ENCODE results near the gene CABP1. TPM values are rescaled to one million over a fixed set of nuclear protein-coding genes. Genes with fewer than 3 reads are reported as not detected.

Gene CABP1
- total and polyA plus RNA-seq, 9 of the 15 experiments (the other 6 are each of a cell fraction or from before 2014, with no cell fraction given): not detected

DNA sequence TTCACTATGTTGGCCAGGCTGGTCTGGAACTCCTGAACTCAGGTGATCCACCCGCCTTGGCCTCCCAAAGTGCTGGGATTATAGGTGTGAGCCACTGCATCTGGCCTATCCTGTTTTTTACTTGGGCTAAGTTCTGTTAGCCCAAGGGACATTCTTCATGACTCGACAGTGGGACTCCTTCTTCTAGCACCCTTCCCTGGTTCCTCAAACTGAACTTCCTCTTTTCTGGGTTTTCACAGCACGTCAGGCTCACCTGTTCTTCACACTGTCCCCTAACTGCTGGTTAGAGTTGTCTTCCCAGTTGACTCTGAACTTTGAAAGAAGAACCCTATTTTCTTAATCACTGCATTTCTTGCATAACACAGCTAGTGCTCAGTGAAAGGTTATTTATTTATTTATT lies 22.5 kb downstream of the CABP1 start:
- Histone ChIP-seq H3K9me1 (ENCODE audit: control insufficient read depth, insufficient read depth, low read length) (no peaks in the 10 kb centered on the region), H3K27ac (ENCODE audit: extremely low read depth, low read depth, low read length) (no peak overlapping the region), H3K4me2 (ENCODE audit: insufficient read depth, low read length) (no peak overlapping the region), H3K9ac (ENCODE audit: insufficient read depth in 1 of 2, low read depth in 2 of 2, low read length in 2 of 2) (no peak overlapping the region), H2AFZ (ENCODE audit: low read depth, low read length) (no peak overlapping the region), H3K36me3 (ENCODE audit: control insufficient read depth, insufficient read depth, low read length) (no peaks in the 10 kb centered on the region), H3K9me3 (replicated peaks; ENCODE audit: control insufficient read depth, insufficient read depth, low read depth, low read length) (no peaks in the 10 kb centered on the region), H3K79me2 (ENCODE audit: control insufficient read depth, insufficient read depth, low read length) (no peaks in the 10 kb centered on the region), H4K20me1 (replicated peaks; ENCODE audit: control insufficient read depth, insufficient read depth, low read length) (peaks cover 4% of the 10 kb centered on the region; the same call in 1 of the 2 replicates), H3K4me1 (replicated peaks in 1 of 2; ENCODE audit: control insufficient read depth in 2 of 2, insufficient read depth in 2 of 2, low read length in 2 of 2) (peaks cover 0 to 8% of the 10 kb centered on the region in 2 experiments; a peak in 2 of 5 replicates), H3K4me3 (no peak overlapping the region), H3K27me3 (ENCODE audit: control insufficient read depth in 2 of 2, insufficient read depth in 2 of 2, low read length in 2 of 2) (peaks cover 44 to 69% of the 10 kb centered on the region in 2 experiments)
- DNase-seq (ENCODE audit: extremely low read depth in 1 of 4, low spot score in 3 of 4) (no peak), FAIRE-seq (no peak), ATAC-seq (no peak)
- intact Hi-C loops (cut with micrococcal nuclease): no loop called here
- TF ChIP-seq SPI1 (IDR thresholded peaks at IDR 0.05; ENCODE audit: borderline replicate concordance, low read depth, low read length): peak; percentile 92
- no peak for TF ChIP-seq FOXJ2 (tag; IDR thresholded peaks at IDR 0.05)
- 0% methylated on average over 3 of the region's 3 CpGs for WGBS (ENCODE audit: insufficient coverage, low coverage, missing lambda C conversion rate)
- ChIA-PET CTCF (ENCODE audit: low intra/inter-chr PET ratio) (no interaction called here), POLR2A (interaction anchor here (1.8 to 2.4 kb wide), 2 partner anchors 9 to 13 kb away, joined by 6 to 9 read pairs; no protein-coding TSS in a partner anchor)
- in situ Hi-C loops (cut with MboI): loop anchor here (25.0 kb wide), 1 partner anchor 326 kb away; the partner anchor contains the start of gene PLA2G1B
- no TSS peak for BruUV-seq (replicated peaks)

GRCh38 chr12:120663741-120664140 lies 23.3 kb downstream of the CABP1 start:
- H3K4me1 ChIP-seq (replicated peaks in 1 of 2; ENCODE audit: control insufficient read depth in 2 of 2, insufficient read depth in 2 of 2, low read length in 2 of 2): peaks cover 0 to 8% of the 10 kb centered on the region in 2 experiments; a peak in 2 of 5 replicates
- 3% methylated on average over 5 of the region's 5 CpGs for WGBS (ENCODE audit: insufficient coverage, low coverage, missing lambda C conversion rate)
- H4K20me1 ChIP-seq (replicated peaks; ENCODE audit: control insufficient read depth, insufficient read depth, low read length): 0 out of 2 replicates have a peak, but pooled peaks cover 4% of the 10 kb centered on the region
- ChIA-PET CTCF (ENCODE audit: low intra/inter-chr PET ratio) (no interaction called here), POLR2A (interaction anchor here (1.8 to 2.4 kb wide), 2 partner anchors 10 to 14 kb away, joined by 6 to 9 read pairs; no protein-coding TSS in a partner anchor)
- H3K27me3 ChIP-seq (ENCODE audit: control insufficient read depth in 2 of 2, insufficient read depth in 2 of 2, low read length in 2 of 2): peaks cover 49 to 68% of the 10 kb centered on the region in 2 experiments
- H3K4me3 ChIP-seq: no peak overlapping the region
- FAIRE-seq (no peak), ATAC-seq (no peak), DNase-seq (ENCODE audit: extremely low read depth in 1 of 4, low spot score in 3 of 4) (no peak)
- in situ Hi-C loops (cut with MboI) (loop anchor here (25.0 kb wide), 1 partner anchor 326 kb away; the partner anchor contains the start of gene PLA2G1B), intact Hi-C loops (cut with micrococcal nuclease) (no loop called here)
- no peaks in the 10 kb centered on the region for H3K9me1 ChIP-seq (ENCODE audit: control insufficient read depth, insufficient read depth, low read length)
- BruUV-seq (replicated peaks): no TSS peak
- no peak overlapping the region for H3K9ac ChIP-seq (ENCODE audit: insufficient read depth in 1 of 2, low read depth in 2 of 2, low read length in 2 of 2)
- H3K4me2 ChIP-seq (ENCODE audit: insufficient read depth, low read length): no peak overlapping the region
- no peak overlapping the region for H3K27ac ChIP-seq (ENCODE audit: extremely low read depth, low read depth, low read length)
- no peaks in the 10 kb centered on the region for H3K79me2 ChIP-seq (ENCODE audit: control insufficient read depth, insufficient read depth, low read length)
- TF ChIP-seq RCOR1 (IDR thresholded peaks at IDR 0.05; ENCODE audit: borderline replicate concordance in 1 of 2, low read depth in 2 of 2, low read length in 2 of 2) (no peak), ZNF408 (CRISPR knock-in tag; IDR thresholded peaks at IDR 0.05; ENCODE audit: low read depth) (no peak)
- no peaks in the 10 kb centered on the region for H3K9me3 ChIP-seq (replicated peaks; ENCODE audit: control insufficient read depth, insufficient read depth, low read depth, low read length)
- H3K36me3 ChIP-seq (ENCODE audit: control insufficient read depth, insufficient read depth, low read length): no peaks in the 10 kb centered on the region
- no peak overlapping the region for H2AFZ ChIP-seq (ENCODE audit: low read depth, low read length)
